Activated T-cell treated with anti-CD3 and anti-CD28 coated beads for 48 hours (primary cell): ENCODE measurements around the gene TOMM20.
"Not testable (repeated sequence)": the region's sequence is repeated elsewhere in the genome, so short reads cannot be mapped to it uniquely, and the experiment has no call there.

Source experiments
- DNase-seq: peaks from one replicate; pipeline ENCODE4 v3.0.0-alpha.2; 2020; ENCODE audit warnings: low read depth

TOMM20 gene

GRCh38 chr1:235101558-235102258 is 26.9 kb downstream of the TOMM20 start:
- DNase-seq = no peak

- DNase-seq = no peak
Measured at GRCh38 chr1:235100194-235100772, 28.4 kb downstream of the TOMM20 start.

GRCh38 chr1:235098991-235099390 is 29.6 kb downstream of the TOMM20 start:
- no peak for DNase-seq

GRCh38 chr1:235098547-235098946 is 30.1 kb downstream of the TOMM20 start:
- no peak for DNase-seq

- DNase-seq = not testable (repeated sequence)
Measured at GRCh38 chr1:235097501-235097900, 31.1 kb downstream of the TOMM20 start.

GRCh38 chr1:235095938-235096562 is 32.6 kb downstream of the TOMM20 start:
- no peak for DNase-seq

GRCh38 chr1:235093696-235094592 is 34.7 kb downstream of the TOMM20 start:
- DNase-seq = peak; percentile 79

- DNase-seq = no peak
Measured at GRCh38 chr1:235093013-235093695, 35.5 kb downstream of the TOMM20 start.

GRCh38 chr1:235092415-235092814 is 36.2 kb downstream of the TOMM20 start:
- not testable (repeated sequence) for DNase-seq

GRCh38 chr1:235092045-235092406 is 36.6 kb downstream of the TOMM20 start:
- not testable (repeated sequence) for DNase-seq

GRCh38 chr1:235091319-235092044 is 37.2 kb downstream of the TOMM20 start:
- DNase-seq = not testable (repeated sequence)

- DNase-seq = no peak
Measured at GRCh38 chr1:235090406-235091069, 38.1 kb downstream of the TOMM20 start.

GRCh38 chr1:235088907-235089306 is 39.7 kb downstream of the TOMM20 start:
- DNase-seq = no peak

GRCh38 chr1:235088430-235088829 is 40.2 kb downstream of the TOMM20 start:
- DNase-seq = no peak

- no peak for DNase-seq
Measured at GRCh38 chr1:235087906-235088305, 40.7 kb downstream of the TOMM20 start.

GRCh38 chr1:235085411-235086117 is 43.1 kb downstream of the TOMM20 start:
- DNase-seq = not testable (repeated sequence)

- DNase-seq = not testable (repeated sequence)
Measured at GRCh38 chr1:235080788-235081187, 47.8 kb downstream of the TOMM20 start.

GRCh38 chr1:235080297-235080657 is 48.4 kb downstream of the TOMM20 start:
- not testable (repeated sequence) for DNase-seq

- no peak for DNase-seq
Measured at GRCh38 chr1:235079443-235080296, 49.0 kb downstream of the TOMM20 start.
